Posterior vena cava (tissue), 2 donors: ENCODE data around the gene NKIRAS1. TPM values are rescaled to one million over a fixed set of nuclear protein-coding genes. Genes with fewer than 3 reads are reported as not detected.
"Not testable (repeated sequence)": the region's sequence is repeated elsewhere in the genome, so short reads cannot be mapped to it uniquely, and the experiment has no call there.

Experiments used
- DNase-seq: peaks from one replicate; pipeline ENCODE4 v3.0.0-alpha.2; 2020; ENCODE audit warnings: low spot score
- intact Hi-C, 2 donors: fragments of 100-400 bp; cut with DNase I; formaldehyde crosslinking; loops; one replicate each; pipeline versions ENCODE4 v1.14.1 to v1.14.2; 2022 to 2023
- total RNA-seq, 2 donors: library from RNA; stranded (reverse); fragmentation: NEBNext Ultra II Directional; extraction: Animal tissue kit (Norgen Biotek cat#: 25700); gene quantifications; one replicate each; pipeline ENCODE4 v1.2.1, GENCODE V29; 2021
- donor health status: DM: yes; HTN: yes; CAD: no.
- donor health status: DM: yes; HTN: yes; CAD: no.

Gene NKIRAS1
- total RNA-seq, 2 donors from 2014 or later, result 12.6 to 15.1 TPM

DNA sequence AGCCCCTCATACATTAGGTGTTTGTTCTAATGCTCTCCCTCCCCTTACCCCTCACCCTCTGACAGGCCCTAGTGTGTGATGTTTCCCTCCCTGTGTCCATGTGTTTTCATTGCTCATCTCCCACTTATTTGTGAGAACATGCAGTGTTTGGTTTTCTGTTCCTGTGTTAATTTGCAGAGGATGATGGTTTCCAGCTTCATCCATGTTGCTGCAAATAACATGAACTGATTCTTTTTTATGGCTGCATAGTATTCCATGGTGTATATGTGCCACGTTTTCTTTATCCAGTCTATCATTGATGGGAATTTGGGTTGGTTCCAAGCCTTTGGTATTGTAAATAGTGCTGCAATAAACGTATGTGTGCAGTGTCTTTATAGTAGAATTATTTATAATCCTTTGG, 67.3 kb downstream of the NKIRAS1 start:
- DNase-seq, intact Hi-C loops: not testable (repeated sequence)

DNA sequence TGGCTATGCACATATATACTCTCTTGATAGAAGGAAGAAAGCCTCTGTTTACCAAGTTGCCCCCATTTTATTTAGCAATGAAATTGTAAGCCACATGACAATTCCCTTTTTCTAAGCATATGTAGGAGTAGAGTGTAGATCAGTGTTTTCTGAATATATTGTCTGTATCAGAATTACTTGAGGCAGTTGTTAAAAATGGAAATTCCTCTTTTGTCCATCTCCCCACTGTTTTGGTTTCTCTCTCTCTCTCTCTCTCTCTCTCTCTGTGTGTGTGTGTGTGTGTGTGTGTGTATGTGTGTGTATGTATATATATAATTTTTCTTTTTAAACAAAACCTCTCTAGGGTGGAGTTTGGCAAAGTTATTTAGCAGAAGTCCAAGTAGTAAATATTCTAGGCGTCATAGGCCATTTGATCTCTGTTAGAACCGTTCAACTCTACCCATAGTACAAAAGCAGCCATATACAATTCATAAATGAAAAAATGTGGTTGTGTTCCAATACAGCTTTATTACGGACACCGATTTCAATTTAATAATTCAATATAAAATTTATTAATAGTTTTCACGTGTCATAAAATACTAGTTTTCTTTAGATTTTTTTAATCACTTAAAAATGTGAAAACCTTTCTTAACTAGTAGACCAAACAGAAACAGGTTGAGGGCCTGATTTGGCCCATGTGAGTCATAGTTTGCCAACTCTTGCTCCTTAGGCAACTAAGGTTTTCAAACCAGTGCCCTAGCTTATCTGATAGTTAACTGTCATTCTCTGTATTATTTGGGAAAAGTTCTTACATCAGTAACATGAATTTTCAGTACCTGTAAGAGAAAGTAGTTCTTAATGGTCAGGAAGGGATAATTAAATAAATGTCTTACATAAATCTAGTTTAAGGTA, 71.2 kb downstream of the NKIRAS1 start:
- intact Hi-C loops, result no loop called here
- DNase-seq, result no peak

DNA sequence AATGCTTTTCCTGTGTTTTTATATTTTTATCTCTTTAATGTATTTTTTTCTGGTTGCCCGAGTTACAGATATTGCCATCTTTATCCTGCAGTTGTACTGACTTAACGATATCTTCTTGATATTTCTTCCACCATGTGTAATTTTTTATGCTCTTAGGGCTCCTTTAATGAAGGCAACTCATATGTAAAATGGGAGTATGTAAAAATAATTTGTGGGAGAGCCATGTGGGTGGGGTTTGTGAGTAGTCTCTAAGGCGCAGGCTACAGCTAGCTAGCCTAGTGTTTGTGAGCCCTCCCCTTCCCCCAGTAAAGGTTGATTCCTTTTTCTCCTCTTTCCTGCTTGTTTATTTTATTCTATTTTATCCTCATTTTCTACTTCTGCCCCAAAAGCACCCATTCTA, 72.9 kb downstream of the NKIRAS1 start:
- no peak for DNase-seq
- intact Hi-C loops, result no loop called here

Other genes starting within 250 kb of the NKIRAS1 start
- gene UBE2E1, start 111.0 kb downstream of the NKIRAS1 start, total RNA-seq, result 100 to 1,000 TPM in 1 of 2 donors, 10 to 100 TPM in 1; 88.4 to 135 TPM
- 1,000 to 10,000 TPM; 1,213 to 1,232 TPM for gene RPL15, start 142 bp upstream of the NKIRAS1 start, total RNA-seq
- 10 to 100 TPM; 28.9 to 31.5 TPM for gene NR1D2, start 28.3 kb upstream of the NKIRAS1 start, total RNA-seq